Fibroblast of mammary gland (primary cell): ENCODE data around the gene ALG14.
"Not testable (repeated sequence)": the region's sequence is repeated elsewhere in the genome, so short reads cannot be mapped to it uniquely, and the experiment has no call there.

ENCODE experiments used
- DNase-seq: peaks from one replicate; pipeline ENCODE4 v3.0.0-alpha.2; 2010; ENCODE audit warnings: low read depth
- H3K4me3 ChIP-seq: 2 replicates; pipeline ENCODE4 v1.5.1; 2011; ENCODE audit warnings: low read depth, mild to moderate bottlenecking, low read length, moderate library complexity; ENCODE audit not compliant: control insufficient read depth
- CTCF ChIP-seq: conservative IDR thresholded peaks from 2 replicates; pipeline ENCODE4 v1.5.1; 2011; ENCODE audit warnings: low read depth, low read length, inconsistent platforms; ENCODE audit not compliant: control insufficient read depth, insufficient read depth

ALG14 gene

GRCh38 chr1:95096218-95096841 is 23.6 kb upstream of the ALG14 start:
- peak; percentile 74 for DNase-seq
- TF ChIP-seq CTCF, result no peak
- H3K4me3 ChIP-seq, result no peak overlapping the region

GRCh38 chr1:95095833-95096217 is 23.1 kb upstream of the ALG14 start:
- peak; percentile 56 for DNase-seq
- no peak overlapping the region for H3K4me3 ChIP-seq
- no peak for TF ChIP-seq CTCF

DNA sequence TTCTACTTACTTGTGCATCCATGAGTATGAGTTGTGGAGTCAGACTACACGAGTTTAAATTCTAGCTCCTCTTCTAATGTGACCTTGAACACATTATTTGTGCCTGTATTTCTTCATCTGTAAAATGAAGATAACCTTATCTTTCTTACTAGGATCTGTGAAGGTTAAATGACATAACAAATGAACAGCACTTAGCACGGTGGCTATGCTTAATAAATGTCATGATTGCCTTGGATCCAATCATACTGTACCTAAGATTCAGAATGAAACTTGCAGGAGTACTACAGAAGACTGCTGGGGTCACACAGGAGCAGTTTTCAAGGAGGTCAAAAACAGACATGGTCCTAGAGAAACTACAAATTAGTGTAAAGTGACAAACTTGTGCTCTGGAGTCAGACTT is 22.2 kb upstream of the ALG14 start:
- no peak overlapping the region for H3K4me3 ChIP-seq
- no peak for TF ChIP-seq CTCF
- DNase-seq, result no peak

- no peak for TF ChIP-seq CTCF
- no peak for DNase-seq
- no peak overlapping the region for H3K4me3 ChIP-seq
Observed at GRCh38 chr1:95093296-95093695, 20.5 kb upstream of the ALG14 start.

GRCh38 chr1:95092891-95093290 is 20.1 kb upstream of the ALG14 start:
- peak; percentile 30 for DNase-seq
- H3K4me3 ChIP-seq, result not testable (repeated sequence)

DNA sequence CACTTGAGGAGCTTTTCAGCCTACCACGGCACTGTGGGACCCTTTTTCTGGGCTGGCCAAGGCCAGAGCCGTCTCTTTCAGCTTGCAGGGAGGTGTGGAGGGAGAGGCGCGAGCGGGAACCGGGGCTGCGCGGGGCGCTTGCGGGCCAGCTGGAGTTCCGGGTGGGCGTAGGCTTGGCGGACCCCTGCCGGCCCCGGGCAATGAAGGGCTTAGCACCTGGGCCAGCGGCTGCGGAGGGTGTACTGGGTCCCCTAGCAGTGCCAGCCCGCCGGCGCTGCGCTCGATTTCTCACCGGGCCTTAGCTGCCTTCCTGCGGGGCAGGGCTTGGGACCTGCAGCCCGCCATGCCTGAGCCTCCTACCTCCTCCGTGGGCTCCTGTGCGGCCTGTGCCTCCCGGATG is 18.5 kb upstream of the ALG14 start:
- H3K4me3 ChIP-seq, DNase-seq: not testable (repeated sequence)

DNA sequence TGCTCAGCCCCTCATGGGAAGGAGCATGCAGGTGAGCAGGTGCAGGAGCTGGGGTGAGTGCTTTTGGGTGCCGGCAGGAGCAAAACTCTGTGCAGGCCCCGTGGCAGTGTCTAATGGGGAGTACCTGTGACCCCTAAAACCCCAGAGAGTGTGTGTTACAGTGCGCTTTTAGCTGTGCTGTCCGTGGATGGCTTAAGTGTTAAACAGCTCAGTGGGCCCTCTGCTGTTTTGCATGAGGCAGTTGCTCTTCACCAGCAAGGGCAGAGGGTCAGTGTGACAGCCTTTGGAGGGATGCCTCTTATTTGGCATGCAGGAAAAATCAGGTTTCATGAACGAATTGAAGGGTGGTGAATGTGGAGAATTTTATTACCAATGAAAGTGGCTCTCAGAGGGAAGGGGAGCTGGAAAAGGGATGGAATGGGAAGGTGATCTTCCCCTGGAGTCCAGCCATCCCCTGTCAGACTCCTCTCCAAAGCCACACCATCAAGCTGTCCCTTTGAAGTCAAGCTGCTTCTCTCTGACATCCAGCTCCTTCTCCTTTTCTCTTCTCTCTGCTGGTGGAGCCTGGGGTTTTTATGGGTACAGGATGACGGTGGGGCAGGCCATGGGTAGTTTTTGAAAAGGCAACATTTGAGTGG is 17.0 kb upstream of the ALG14 start:
- DNase-seq, result no peak
- no peak overlapping the region for H3K4me3 ChIP-seq
- no peak for TF ChIP-seq CTCF

GRCh38 chr1:95088303-95088702 is 15.6 kb upstream of the ALG14 start:
- no peak for DNase-seq
- H3K4me3 ChIP-seq, result no peak overlapping the region
- no peak for TF ChIP-seq CTCF
